Effector CD8-positive, alpha-beta T cell (primary cell): ENCODE measurements around the gene NAPA.

Experiments used
- DNase-seq: peaks from one replicate; lab custom pipeline; 2025; lab: John Stamatoyannopoulos, UW

Gene NAPA

DNA sequence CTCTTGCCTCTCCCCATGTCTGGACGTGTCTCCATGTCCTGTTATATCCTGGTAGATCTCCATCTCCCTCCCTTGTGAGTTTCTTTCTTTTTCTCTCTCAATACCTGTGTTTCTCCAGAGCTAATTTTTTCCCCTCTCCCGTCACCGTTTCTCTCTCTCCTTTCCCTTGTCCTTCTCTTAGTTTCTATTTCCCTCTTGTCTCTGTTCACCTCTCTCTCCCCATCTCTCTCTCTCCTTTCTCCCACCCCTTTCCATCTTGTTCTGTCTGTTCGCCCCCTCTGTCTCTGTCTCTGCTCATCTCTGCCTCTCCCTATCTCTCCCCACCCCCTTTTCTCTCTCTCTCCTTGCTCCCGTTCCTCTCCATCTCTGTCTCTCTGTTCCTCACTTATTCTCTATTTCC, 56.2 kb downstream of the NAPA start:
- DNase-seq: no peak

DNA sequence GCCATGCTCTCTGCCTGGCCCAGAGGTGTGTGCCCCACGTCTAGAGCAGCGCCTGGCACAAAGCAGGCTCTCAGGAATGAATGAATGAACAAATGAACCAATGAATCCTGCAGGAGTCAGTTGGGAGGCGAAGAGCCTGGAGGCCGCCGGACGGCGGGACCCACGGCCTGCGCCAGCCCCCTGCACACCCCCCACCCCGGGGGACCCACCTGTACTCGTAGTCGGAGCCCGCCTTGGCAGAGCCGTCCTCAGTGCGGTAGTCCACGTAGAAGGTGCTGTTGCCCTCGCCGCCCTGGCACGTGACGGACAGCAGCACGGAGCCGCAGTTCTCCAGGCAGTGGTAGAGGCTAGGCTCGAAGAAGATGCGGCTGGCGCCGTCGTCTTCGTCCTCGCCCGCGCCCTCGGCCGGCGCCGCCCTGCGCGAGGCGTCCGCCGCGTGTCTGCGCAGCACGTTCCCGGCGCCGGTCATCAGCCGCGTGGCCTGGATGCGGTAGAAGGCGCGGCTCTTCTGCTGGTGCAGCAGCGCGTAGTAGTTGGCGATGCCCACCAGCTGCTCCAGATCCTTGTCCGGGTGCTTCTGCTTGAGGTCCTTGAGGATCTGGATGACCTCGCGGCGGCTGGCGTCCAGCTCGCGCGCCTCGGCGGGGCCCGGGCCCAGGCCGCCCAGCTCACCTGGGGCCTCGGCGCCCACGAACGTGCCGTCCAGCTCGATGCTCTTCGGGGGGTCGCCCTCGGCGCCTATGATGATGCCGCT, 58.0 kb downstream of the NAPA start:
- DNase-seq: no peak

DNA sequence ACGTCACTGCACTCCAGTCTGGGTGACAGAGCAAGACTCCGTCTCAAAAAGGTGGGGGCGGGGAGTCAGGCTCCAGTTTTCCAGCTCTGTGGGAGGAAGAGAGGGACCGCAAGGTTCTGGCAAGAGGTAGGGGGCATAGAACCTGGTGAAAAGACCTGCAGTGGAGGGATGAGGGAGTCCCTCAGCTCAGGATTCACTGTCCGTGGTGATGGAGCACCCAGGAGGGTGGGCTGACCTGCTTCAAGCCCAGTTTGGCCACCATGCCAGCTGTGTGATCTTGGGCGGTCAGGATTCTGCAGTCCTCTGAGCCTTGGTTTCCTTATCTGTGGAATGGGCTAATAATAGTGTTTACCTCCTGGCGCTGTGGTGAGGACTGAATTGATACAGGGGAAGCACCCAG, 64.4 kb downstream of the NAPA start:
- no peak for DNase-seq

DNA sequence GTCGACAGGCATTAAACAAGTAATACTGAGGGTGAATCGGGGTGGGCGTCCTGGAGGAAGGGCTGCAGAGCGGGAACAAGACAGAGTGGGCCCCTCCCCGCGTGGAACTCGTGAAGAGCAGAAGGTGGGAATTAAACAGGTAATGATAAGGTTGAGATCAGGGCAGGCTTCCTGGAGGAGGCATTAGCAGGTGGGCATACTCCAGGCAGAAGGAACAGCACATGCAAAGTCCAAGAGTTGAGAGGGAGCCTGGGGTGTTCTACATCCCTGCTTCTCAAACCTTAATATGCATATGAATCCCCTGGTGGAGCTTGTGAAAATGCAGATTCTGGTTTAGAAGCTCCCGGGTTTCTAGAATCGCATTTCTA, 66.5 kb downstream of the NAPA start:
- no peak for DNase-seq

DNA sequence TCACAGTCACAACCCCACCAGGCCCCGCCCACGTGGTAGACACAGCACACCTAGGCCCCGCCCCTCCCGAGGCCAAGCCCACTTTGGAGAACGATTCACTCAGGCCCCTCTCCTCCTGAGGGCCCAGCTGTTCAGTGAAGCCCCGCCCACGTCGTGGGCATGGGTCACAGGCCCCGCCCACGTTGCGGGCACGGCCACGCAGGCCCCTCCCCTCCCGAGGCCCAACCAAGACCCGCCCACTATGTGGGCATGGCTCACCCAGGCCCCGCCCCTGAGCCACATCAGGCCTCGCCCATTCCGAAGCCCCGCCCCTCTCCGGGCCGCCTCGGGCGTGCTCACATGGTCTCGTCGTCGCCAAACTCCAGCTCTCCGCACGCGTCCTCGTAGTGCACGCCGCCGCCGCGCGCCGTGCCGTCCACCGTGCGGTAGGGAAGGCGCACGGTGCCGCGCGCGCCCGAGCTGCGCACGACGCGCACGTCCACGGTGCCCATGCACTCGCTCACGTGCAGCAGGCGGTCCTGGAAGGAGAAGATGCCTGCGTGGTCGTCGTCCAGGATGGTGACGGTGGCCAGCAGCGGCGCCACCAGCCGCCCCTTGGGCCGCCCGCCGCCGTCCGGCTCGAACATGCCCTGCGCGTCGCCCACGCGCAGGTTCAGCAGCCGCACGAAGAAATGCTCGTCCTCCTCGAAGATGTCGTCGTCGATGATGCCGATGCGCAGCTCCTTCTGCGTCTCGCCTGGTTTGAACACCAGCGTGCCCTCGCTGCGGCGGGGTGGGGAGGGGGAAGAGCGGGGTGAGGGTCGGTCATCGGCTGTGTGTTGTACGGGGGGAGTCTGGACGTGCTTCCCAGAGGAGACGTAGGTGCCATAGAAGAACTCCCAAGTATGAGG, 67.1 kb downstream of the NAPA start:
- DNase-seq: peak; percentile 49

DNA sequence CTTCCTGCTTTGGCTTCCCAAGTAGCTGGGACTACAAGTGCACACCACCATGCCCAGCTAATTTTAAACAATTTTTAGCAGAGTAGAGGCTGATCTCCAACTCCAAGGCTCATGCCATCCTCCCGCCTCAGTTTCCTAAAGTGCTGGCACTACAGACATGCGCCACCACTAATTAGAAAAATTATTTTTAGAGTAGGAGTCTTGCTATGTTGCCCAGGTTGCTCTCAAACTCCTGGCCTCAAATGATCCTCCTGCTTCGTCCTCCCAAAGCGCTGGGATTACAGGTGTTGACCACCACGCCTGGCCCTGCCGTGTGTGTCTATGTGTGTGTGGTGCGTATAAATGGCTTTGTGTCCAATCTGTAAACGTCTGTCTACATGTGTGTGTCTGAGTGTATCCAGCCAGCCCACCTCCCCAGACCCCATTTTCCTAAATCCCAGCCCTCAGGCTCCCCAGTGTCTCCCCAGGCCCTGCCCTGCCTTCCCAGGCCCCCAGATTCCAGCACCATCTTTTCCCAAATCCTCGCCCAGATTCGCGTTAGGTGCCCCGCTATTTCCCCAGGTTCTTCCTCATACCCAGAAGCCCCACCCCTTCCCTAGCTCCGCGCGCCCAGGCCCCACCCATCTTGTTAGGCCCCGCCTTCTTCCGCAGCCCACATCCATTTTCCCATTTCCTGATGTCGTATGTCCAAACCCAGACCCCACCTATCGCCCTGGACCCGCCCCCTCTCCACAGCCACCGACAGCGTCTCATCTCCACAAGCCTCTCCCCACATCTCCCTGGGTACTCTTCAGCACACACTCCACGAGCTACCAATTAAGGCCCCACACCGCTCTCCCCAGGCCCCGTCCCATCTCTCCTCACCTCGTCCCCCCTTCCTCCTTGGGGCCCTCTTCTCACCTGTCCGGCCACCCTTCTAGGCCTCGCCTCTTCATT, 68.1 kb downstream of the NAPA start:
- no peak for DNase-seq

DNA sequence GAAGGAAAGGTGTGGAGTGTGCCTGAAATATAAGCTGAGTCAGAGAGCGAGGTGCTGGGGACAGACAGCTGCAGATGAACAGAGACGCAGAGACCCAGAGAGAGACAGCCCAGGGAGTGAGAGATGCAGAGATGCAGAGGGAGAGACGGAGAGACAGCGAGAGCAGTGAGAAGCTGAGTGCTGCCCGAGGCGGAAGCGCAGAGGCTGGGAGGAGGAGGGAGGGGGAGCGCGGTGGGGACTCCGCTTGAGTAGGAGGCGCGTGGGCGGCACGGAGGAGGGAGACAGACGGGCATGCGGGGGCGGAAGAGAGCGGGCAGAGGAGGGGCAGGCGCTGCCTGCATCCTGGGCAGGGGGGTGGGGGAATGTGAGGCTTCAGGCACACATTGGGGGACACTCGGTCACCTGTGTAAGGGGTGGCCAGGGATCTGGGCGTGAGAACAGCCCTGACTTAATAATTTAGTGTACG, 68.9 kb downstream of the NAPA start:
- DNase-seq: peak; percentile 63

DNA sequence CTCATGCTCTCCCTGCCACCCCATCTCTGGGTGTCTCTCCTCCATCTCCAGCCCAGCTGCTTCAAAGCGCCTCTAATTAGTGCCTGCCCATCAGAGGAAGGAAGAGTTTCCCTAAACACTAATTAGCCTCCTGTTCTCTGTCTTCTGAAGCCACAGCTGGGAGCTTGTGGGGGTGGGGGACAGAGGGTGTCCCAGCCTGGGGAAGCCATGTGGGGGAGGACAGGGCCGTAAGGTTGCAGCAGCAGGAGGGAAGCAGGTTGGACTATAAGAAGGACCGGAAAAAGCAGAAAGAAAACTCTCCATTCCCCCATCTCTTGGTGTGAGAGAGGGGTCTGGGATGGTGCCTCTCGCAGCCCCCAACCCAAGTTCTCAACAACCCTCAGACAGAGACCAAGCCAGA, 69.3 kb downstream of the NAPA start:
- DNase-seq: no peak

DNA sequence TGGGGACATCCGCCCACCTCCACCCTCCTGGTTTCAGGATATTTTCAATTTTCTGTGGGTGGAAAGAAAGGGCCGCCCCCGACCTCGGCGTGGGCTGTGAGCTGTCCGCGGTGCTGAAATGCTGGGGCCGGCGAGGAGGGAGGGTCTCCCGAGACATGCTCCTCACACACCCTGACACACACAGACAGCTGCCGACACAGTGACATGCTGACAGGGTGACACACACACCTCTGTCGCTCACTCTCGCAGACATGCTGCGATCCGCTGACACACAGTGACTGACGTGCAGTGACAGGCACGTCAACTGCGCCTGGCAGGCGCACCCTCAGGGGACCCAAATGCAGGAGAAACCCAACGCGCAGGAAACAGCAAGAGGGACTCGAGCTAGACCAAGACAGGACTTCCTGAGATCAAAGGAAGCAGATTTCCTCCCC, 70.5 kb downstream of the NAPA start:
- peak; percentile 23 for DNase-seq

DNA sequence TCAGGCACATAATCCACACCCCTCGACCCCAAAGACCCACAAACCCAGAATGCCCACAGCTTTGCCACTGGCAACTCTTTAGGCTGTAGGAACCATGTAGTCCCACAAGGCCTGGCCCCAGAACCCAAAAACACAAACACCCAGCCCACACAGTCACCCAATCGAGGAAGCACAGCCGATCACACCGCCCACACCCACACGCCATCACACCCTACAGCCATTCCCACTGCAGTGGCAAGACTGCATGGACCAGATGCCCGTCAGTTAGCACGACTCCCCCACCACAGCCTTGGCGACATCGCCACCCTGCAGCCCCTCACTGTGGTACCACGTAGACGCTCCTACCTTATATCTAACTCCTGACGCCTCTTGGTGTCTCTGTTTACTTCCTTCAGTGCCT, 71.5 kb downstream of the NAPA start:
- DNase-seq: no peak

DNA sequence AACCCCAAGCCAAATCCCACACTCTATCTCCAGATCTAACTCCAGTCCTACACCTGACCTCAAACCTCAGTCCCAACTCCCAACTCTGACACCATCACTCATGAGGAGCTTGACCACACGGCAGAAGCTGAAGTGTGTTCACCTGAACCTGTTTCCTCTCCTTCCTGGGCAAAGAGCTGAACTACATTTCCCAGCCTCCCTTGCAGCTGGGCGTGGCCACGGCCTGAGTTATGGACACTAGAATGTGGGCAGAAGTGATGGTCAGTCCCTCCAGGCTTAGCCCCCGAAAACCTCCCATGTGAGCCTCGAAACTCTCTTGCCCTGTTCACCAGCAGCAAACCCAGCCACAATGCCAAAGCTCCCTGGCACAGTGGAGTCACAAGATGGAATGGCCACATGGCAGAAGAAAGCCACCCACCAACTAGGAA, 76.1 kb downstream of the NAPA start:
- no peak for DNase-seq
